ENCODE data around the gene SERTAD2.

GRCh38 chr2:64599469-64599868 lies 54.2 kb downstream of the SERTAD2 start:
- TF ChIP-seq CTCF (IDR thresholded peaks at IDR 0.05), result no peak
- TF ChIP-seq POLR2A (IDR thresholded peaks at IDR 0.05), result no peak
